ENCODE measurements around the gene ADSS1.
A peak's percentile ranks its signal among the peaks of the same experiment; 100 is the strongest.

The ADSS1 gene

DNA sequence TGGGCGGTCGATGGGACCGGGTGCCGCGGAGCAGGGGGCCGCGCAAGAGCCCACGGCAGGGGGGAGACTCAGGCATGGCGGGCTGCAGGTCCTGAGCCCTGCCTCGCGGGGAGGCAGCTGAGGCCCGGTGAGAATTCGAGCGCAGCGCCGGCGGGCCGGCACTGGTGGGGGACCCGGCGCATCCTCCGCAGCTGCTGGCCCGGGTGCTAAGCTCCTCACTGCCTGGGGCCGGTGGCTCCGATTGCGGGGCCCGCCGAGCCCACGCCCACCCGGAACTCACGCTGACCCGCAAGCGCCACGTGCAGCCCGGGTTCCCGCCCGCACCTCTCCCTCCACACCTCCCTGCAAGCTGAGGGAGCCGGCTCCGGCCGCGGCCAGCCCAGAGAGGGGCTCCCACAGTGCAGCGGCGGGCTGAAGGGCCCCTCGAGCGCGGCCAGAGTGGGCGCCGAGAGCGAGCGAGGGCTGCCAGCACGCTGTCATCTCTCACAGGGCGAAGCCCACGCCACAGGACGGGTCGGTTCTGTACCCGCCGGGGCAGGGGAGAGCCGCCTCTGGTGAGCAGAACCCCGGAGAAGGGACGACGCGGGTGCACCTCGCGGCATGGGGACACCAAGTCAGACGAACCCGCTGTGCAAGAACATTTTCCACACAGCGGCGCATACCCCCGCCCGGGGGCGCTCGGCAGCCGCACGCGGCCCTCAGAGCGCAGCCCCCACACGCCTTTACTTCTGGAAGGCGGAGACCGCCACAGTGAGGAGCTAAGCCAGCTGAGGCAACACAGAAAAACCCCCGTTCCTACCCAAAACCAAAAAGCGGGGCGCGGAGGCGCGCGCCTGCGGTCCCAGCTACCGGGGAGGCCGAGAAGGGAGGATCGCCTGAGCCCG lies 27.8 kb downstream of the ADSS1 start:
- no peak for DNase-seq (ENCODE audit: low spot score)

DNA sequence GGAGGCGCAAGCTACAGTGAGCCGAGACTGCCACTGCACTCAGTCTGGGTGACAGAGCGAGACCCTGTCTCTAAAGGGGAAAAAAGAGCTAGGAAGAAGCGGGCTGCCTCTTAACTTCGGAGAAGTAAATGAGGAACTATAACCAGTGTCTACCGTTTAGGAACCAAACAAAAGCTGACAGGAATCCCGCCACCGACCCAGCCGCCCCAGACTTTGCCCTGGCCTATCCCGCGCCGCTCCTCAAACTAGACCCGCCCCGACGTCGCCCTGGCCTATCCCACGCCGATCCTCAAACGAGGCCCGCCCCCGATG lies 28.4 kb downstream of the ADSS1 start:
- DNase-seq (ENCODE audit: low spot score), result no peak

GRCh38 chr14:104752735-104753527 lies 28.9 kb downstream of the ADSS1 start, which contains the start of gene SIVA1:
Gene SIVA1 (plus strand): TSS chr14:104753147. CDS start chr14:104753202, 55 bp downstream.
- DNase-seq (ENCODE audit: low spot score), result peak; percentile 100

- DNase-seq (ENCODE audit: low spot score), result no peak
Measured at GRCh38 chr14:104753528-104754212, 29.6 kb downstream of the ADSS1 start.

DNA sequence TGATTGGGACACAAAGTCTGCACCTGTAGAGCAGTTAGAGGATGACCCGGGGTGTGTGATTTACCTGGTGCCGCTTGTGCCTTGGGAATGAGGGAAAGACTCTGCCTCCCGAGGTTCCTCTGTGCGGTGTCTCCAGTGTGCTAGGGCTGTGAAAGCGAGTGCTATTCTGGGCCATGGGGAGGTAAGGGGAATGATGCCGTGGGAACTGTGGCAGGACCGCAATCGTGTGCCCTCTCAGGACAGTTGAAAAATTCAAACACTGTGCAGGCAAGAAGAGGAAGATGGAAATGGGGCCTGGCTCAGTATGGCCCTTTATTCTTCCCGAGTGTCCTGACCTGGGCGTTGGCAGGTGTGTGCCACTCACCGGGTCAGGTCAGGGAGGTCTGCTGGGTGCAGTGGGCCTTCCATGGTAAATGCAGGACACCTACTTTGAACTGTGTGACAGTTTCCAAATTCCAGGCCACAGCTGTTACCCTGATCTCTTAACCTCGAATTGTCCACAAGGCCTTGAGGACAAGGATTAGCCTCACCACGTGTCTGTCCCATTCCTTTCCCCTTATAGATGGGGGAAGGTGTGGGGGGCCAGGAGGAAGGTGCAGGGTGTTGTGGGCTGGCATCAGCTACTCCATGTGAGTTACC lies 30.3 kb downstream of the ADSS1 start:
- no peak for DNase-seq (ENCODE audit: low spot score)

GRCh38 chr14:104755621-104756020 lies 31.6 kb downstream of the ADSS1 start:
- DNase-seq (ENCODE audit: low spot score), result no peak

- DNase-seq (ENCODE audit: low spot score), result no peak
Measured at GRCh38 chr14:104756477-104757237, 32.6 kb downstream of the ADSS1 start.

DNA sequence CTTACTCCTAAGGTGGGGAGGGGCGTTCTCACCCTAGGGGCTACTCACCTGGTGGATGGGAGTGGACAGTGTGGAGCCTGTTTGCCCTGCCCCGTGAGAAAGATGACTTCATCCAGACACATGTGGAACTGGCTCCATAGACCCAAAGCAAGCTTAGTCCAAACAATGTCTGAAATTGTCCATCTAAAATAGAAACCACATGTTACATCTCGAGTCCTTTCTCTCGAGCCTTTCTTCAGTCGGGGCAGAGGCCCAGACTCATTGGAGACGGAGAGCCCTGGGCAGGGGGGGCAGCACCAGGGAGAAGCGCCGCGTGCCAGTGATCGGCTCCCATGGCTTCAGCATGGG lies 33.2 kb downstream of the ADSS1 start:
- DNase-seq (ENCODE audit: low spot score), result no peak

DNA sequence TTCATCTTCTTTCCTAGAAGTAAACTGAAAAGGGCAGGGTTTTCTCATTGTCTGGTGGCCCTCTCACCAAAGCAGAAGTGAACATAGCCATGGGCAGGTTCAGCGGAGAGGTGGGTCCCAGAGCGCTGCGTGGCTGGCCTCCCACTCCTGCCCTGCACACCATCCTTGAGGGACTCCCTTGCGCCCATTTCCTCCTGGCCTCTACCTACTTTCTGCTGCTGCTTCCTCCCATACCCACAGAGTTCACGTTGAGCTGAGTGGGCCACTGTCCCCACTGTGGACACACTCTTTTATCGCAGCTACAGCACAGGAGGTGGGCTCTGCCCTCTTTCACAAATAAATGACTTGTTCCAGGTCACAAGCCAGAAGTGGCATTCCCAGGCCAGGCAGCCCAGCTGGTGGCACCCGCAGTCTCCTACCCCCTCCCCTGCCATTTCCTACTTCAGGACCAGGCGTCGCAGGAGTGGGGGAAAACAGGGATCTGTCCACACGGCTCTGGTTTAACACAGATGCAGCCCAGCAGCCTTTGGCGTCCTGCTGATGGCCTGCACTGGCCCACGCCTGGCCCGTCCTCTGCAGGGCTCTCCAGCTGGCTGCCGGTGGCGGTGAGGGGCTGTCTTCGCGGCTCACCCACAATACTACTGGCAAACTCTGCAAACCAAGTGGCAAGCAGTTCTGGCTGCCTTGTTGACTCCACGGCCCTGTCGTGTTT lies 33.8 kb downstream of the ADSS1 start:
- no peak for DNase-seq (ENCODE audit: low spot score)

DNA sequence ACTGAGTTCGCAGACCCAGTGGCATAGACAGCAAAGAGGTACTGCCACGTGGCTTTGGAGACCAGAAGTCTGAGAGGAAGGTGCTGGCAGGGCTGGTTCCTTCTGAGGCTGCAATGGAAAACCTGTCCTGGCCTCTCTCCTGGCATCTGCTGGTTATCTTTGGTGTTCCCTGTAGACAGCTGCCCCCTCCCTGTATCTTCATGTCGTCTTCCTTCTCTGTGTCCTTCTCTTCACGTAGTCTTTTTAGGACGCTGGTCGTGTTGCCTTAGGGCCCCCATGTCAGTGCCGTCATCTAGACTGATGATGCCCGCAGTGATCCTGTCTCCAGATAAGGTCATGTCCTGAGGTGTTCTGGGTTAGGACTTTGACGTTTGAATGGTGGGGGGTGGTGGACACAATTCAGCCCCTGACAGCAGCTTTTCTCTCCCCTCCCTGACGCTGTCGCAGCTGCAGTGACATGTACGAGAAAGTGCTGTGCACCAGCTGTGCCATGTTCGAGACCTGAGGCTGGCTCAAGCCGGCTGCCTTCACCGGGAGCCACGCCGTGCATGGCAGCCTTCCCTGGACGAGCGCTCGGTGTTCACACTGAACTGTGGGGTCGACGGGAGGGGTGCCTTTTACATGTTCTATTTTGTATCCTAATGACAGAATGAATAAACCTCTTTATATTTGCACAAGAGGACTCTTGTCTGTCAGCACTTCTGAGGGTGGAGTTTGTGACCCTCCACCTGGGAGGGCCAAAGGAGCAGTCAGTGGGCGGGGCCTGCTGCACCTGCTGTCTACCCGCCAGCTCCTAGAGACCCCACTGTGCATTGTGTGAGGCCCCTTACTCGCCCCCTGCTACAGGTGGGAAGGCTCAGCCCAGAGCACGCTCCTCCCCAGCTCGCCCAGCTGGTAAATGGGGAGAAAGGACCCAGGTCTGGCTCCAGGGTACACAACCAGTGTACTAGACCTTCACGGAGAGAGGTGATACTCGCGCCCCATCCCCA lies 35.2 kb downstream of the ADSS1 start:
- no peak for DNase-seq (ENCODE audit: low spot score)

DNA sequence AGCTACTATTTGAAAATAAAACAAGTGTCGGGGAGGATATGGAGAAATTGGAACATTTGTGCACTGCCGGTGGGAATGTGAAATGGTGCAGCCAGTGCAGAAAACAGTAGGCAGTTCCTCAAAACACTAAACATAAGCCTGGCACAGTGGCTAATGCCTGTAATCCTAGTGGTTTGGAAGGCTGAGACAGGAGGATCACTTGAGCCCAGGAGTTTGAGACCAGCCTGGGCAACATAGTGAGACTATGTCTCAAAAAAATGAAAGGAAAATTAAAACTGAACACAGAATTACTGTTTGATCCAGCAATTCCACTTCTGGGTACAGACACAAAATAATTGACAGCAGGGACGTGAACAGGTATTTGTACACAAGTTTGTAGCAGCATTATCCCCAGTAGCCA lies 41.5 kb downstream of the ADSS1 start:
- no peak for DNase-seq (ENCODE audit: low spot score)

DNA sequence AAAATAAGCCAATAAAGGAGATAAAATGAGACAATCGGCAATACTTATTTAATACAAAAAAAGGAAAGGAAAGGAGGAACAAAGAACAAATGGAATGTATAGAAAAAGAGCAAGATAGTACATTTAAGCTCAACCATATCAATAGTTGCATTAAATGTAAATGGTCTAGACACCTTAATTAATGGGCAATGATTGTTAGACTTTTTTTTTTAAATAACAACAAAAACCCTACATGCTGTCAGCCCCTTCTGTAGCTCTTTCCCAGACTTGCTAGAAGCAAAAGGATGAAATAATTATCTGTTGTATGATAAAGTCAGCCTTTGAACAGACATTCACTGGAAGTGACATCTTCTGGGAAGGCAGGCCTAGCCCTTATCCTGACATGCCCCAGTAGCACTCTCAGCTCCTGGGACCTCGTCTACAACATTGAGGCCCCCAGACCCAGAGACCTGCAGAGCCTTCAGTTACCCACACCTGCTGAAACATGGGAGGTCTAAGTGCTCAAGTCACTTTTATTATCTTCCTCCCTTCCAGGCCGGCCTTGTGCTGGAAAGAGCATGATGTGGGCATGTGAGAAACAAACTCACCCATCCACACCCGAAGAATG lies 42.3 kb downstream of the ADSS1 start:
- DNase-seq (ENCODE audit: low spot score), result no peak

DNA sequence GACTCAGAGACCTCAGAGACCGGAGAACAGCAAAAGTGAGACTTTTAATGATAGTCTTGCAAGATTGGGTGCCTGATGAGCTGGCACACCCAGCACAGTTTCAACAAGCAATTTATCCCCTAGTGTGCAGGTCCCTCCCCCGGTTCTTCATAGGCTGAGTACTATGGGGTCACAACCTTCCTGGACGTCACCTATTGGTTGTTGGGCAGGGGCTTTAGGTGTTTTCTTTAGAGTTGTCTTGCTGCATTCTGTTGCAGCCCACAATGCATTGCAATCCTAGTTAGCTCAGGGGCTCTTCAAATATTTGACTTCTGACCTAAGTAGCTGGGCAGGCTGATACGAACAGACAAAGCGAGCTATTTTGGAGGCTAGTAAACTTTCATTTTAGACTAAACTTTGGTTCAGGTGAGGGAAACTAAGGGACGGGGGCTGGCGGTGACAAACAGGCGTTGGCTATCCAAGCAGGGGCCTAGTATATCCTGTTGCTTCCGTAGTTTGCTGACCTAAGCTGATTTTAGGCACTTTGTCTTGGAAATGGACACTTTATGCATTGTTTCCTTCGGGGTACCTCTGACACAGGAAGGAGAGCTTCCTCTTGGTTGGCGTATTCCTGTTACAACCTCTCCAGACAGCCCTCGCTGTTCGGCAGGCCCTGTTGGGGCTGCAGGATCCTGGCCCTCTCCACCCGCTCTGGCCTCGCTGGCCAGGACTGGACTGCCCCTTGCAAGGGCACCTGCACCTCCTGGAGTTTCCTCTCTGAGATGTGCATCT lies 43.0 kb downstream of the ADSS1 start:
- DNase-seq (ENCODE audit: low spot score), result no peak

DNA sequence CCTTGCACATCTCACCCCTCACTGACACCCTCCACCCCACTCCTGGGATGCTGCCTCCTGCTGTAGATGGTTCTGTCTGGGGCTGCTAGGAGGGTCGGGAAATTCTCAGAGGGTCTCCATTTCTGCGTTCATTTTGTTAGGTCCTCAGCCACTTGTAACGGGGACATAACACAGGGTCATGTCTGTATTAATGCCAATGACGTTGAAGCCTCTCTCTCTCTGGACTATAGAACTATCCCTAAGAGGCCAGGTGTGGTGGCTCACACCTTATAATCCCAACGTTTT lies 43.5 kb downstream of the ADSS1 start:
- DNase-seq (ENCODE audit: low spot score), result no peak

DNA sequence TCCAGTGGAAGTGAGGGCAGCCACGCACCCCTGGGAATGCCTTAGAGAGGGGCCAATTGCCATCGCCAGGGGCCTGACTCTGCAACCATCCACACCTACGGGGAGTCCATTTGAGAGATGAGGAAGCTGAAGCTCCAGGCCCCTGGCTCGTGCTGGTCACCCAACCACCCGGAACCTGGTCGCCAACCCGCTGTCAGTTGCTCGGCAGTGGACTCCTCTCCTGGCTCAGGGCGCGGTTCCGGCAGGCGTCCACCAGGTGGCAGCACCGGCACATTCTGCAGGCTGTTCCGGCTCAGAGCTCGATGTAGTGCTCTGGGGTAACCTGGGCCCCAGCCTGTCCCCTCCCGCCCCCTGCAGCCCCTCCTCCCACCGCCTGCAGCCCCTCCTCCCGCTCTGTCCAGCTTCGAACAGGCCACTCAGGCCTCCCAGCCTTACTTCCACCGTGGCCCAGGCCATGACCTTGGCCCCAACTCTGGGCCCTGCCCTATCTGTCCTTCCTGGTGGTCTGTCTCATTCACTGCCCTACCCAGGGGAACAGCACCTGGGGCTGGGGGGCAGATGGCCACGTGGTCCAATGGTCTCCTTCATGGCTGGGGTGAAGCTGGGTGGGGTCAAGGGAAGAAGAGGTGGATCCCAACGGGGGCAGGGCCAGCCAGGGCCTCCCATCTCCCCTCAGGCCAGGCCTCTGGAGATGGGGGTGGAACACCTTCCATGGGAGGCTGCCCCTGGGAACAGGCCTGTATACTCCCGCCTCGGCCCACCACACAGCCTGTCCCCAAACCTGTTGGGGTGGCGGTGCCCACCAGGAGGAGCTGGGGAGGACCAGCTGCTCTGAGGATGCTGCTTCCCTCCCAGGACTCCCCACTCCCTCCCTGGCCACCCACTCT lies 44.7 kb downstream of the ADSS1 start:
- DNase-seq (ENCODE audit: low spot score), result peak; percentile 94

DNA sequence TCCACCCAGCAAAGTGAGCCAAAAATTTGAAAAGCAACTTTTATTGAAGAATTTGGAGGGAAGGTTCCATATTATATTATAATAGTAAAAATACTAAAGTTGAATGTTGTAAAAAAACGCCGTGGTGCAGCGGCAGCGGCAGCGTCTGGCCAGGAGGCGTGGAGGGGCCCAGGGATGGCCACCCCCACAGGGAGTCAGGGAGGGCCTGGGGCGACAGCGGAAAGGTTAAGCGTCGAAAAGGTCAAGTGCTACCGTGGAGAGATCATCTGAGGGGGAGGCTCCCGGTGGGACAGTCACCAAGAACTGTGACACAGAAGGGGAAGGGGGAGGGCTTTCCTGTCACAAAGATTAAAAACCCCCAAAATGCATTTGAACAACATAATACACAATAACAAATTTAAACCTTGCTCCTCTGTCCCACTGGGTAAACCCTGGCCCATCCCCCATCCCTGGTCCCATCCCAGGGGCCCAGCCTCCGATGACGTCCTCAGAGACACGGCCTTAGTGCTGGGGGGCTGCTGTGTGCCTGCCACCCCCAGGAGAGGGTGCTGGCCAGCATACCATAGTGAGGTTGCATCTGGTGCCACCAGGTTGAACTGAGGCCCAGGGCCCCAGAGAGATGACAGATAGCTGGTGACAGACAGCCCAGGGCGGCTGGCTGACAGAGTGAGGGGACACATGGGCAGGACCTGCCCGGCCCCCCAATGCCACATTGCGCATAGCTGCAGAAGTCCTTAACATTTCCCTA lies 45.5 kb downstream of the ADSS1 start:
- DNase-seq (ENCODE audit: low spot score), result no peak

DNA sequence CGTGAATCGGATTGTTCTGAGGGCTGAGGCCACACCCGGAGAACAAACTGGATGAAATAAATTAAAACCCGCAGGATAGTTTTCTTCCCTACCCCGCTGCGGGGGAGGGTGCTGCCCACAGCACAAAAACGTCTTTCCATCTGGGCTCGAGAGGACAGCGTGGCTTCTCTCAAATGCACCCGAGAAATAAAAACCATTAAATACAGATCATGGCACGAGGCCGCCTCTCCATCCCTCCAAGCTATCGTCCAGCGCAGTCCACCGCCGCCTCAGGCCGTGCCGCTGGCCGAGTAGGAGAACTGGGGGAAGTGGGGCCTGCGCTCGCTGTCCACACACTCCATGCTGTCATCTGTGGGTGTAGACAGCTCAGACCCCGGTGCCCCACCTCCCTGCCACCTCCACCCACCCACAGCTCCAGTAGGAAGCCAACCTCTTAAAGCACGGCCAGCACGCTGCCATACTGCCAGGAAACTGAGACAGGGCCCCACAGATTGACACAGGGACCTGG lies 46.1 kb downstream of the ADSS1 start:
- no peak for DNase-seq (ENCODE audit: low spot score)
